ENCODE results near the gene BAG3. TPM values are rescaled to one million over a fixed set of nuclear protein-coding genes. Genes with fewer than 3 reads are reported as not detected.
A peak's percentile ranks its signal among the peaks of the same experiment; 100 is the strongest.

BAG3 gene
- total RNA-seq, 2 donors from 2014 or later, result 52.0 to 52.4 TPM

DNA sequence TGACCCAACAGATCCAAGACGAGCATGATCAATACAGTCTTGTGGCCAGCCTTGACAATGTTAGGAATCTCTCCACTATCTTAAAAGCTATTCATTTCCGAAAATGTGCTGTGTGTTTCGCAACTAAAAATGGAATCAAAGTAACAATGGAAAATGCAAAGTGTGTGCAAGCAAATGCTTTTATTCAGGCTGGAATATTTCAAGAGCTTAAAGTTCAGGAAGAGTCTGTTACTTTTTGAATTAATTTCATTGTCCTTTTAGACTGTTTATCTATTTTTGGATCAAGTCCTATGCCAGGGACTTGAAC, 30.1 kb upstream of the BAG3 start:
- ATAC-seq (no peak), DNase-seq (no peak)
- peaks cover 6% of the 10 kb centered on the region for H3K27me3 Mint-ChIP-seq
- H3K27ac Mint-ChIP-seq, result no peak overlapping the region
- no peaks in the 10 kb centered on the region for H3K9me3 ChIP-seq (ENCODE audit: control insufficient read depth, low read length, poor library complexity, severe bottlenecking)
- H3K4me3 Mint-ChIP-seq, result no peak overlapping the region
- peaks cover 2% of the 10 kb centered on the region for H3K36me3 Mint-ChIP-seq (ENCODE audit: low read depth)
- no peaks in the 10 kb centered on the region for H3K4me1 Mint-ChIP-seq

- Mint-ChIP-seq H3K27ac (no peak overlapping the region), H3K4me1 (peaks cover 2% of the 10 kb centered on the region), H3K27me3 (no peaks in the 10 kb centered on the region), H3K4me3 (no peak overlapping the region), H3K36me3 (ENCODE audit: low read depth) (no peaks in the 10 kb centered on the region)
- ATAC-seq (no peak), DNase-seq (no peak)
- no peaks in the 10 kb centered on the region for H3K9me3 ChIP-seq (ENCODE audit: control insufficient read depth, low read length, poor library complexity, severe bottlenecking)
These were observed 25.5 kb upstream of the BAG3 start for GRCh38 chr10:119625570-119626280.

DNA sequence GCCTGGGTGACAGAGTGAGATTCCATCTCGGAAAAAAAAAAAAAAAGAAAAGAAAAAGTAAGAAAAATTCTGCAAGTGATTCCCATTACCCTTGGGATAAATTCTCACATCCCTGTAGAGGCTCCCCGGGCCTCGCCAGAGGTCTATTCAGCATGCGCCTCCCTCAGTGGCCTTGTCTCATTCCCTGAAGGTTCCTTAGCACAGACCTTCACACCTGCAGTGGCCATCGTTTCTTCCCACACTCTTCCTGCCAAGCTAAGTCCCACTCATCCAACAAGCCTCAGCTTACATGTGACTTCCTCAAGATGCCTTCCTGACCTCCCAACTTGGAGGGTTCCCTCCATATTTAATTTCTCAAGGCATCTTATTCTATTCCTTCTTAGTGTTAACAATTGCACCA, 20.9 kb upstream of the BAG3 start:
- Mint-ChIP-seq H3K27ac (no peak overlapping the region), H3K4me3 (no peak overlapping the region), H3K27me3 (no peaks in the 10 kb centered on the region), H3K36me3 (ENCODE audit: low read depth) (no peaks in the 10 kb centered on the region), H3K4me1 (peaks cover 2% of the 10 kb centered on the region)
- no peaks in the 10 kb centered on the region for H3K9me3 ChIP-seq (ENCODE audit: control insufficient read depth, low read length, poor library complexity, severe bottlenecking)
- ATAC-seq (no peak), DNase-seq (no peak)

GRCh38 chr10:119633538-119634218, 17.5 kb upstream of the BAG3 start:
- ATAC-seq, result no peak
- Mint-ChIP-seq H3K4me3 (no peak overlapping the region), H3K27ac (no peak overlapping the region), H3K4me1 (peaks cover 2% of the 10 kb centered on the region), H3K36me3 (ENCODE audit: low read depth) (no peaks in the 10 kb centered on the region), H3K27me3 (no peaks in the 10 kb centered on the region)
- no peak for DNase-seq
- H3K9me3 ChIP-seq (ENCODE audit: control insufficient read depth, low read length, poor library complexity, severe bottlenecking), result no peaks in the 10 kb centered on the region

- H3K4me3 Mint-ChIP-seq, result no peak overlapping the region
- no peak for ATAC-seq
- no peak overlapping the region for H3K27ac Mint-ChIP-seq
- no peaks in the 10 kb centered on the region for H3K27me3 Mint-ChIP-seq
- peaks cover 2% of the 10 kb centered on the region for H3K4me1 Mint-ChIP-seq
- no peaks in the 10 kb centered on the region for H3K9me3 ChIP-seq (ENCODE audit: control insufficient read depth, low read length, poor library complexity, severe bottlenecking)
- no peak for DNase-seq
- H3K36me3 Mint-ChIP-seq (ENCODE audit: low read depth), result no peaks in the 10 kb centered on the region
These were observed 17.0 kb upstream of the BAG3 start for GRCh38 chr10:119634219-119634544.

DNA sequence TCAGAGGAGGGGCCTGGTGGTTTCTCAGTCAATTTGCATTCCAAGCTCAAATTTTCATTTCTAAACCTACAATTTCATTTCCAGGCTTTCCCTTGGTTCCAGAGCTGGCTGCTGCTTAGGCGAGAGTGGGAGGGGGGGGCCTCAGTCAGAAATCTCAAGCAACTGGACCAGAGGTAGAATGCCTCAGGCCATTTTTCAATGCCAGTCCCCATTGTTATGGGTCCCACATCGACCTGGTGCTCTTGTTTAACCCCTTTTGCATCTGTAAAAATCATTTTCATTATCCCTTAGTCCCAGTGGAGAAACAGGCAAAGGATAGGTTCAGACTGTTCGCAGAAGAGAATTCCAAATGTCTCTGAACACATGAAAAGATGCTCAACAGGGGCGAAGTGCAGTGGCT, 13.5 kb upstream of the BAG3 start:
- Mint-ChIP-seq H3K27me3 (no peaks in the 10 kb centered on the region), H3K4me1 (peaks cover 8% of the 10 kb centered on the region), H3K4me3 (no peak overlapping the region), H3K36me3 (ENCODE audit: low read depth) (no peaks in the 10 kb centered on the region), H3K27ac (no peak overlapping the region)
- H3K9me3 ChIP-seq (ENCODE audit: control insufficient read depth, low read length, poor library complexity, severe bottlenecking), result no peaks in the 10 kb centered on the region
- ATAC-seq (no peak), DNase-seq (no peak)

GRCh38 chr10:119638982-119639381, 12.2 kb upstream of the BAG3 start:
- no peak overlapping the region for H3K4me3 Mint-ChIP-seq
- H3K36me3 Mint-ChIP-seq (ENCODE audit: low read depth), result no peaks in the 10 kb centered on the region
- H3K4me1 Mint-ChIP-seq, result peaks cover 16% of the 10 kb centered on the region
- H3K27me3 Mint-ChIP-seq, result no peaks in the 10 kb centered on the region
- H3K27ac Mint-ChIP-seq, result no peak overlapping the region
- ATAC-seq (no peak), DNase-seq (no peak)
- no peaks in the 10 kb centered on the region for H3K9me3 ChIP-seq (ENCODE audit: control insufficient read depth, low read length, poor library complexity, severe bottlenecking)

DNA sequence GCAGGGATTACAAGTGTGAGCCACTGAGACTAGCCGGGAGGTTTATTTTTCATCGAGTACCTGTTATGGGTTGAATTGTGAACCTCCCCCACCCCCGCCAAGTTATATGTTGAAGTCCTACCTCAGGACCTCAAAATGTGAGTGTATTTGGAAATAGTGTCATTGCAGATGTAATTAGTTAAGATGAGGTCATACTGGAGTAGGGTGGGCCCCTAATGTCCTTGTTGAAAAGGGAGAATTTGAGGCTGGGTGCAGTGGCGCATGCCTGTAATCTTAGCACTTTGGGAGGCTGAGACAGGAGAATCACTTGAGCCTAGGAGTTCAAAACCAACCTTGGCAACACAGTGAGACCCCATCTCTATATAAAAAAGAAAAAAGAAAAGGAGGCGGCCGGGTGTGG, 10.8 kb upstream of the BAG3 start:
- Mint-ChIP-seq H3K27me3 (no peaks in the 10 kb centered on the region), H3K4me1 (peaks cover 16% of the 10 kb centered on the region), H3K4me3 (no peak overlapping the region), H3K36me3 (ENCODE audit: low read depth) (no peaks in the 10 kb centered on the region), H3K27ac (no peak overlapping the region)
- ATAC-seq, result no peak
- DNase-seq, result no peak
- no peaks in the 10 kb centered on the region for H3K9me3 ChIP-seq (ENCODE audit: control insufficient read depth, low read length, poor library complexity, severe bottlenecking)

DNA sequence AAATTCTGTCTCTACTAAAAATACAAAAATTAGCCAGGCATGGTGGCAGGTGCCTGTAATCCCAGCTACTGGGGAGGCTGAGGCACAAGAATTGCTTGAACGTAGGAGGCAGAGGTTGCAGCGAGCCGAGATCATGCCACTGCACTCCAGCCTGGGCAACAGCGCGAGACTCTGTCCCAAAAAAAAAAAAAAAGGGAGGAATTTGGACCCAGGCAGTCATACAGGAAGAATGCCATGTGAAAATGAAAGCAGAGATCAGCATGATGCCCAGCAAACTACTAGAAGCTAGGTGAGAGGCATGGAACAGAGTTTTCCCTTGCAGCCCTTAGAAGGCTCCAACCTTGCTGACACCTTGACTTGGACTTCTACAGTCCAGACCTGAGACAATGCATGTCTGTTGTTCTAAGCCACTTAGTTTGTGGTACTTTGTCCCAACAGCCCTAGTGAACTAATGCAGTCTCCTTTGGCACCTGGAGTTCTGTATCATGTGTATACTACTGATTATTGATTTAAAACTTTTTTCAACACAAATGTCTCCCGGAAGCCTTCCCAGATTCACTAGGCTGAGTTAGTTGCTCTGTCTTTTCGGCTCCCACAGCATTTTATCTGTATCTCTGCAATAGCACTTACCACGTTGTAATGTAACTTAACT, 10.2 kb upstream of the BAG3 start:
- no peak overlapping the region for H3K27ac Mint-ChIP-seq
- H3K4me1 Mint-ChIP-seq, result peaks cover 16% of the 10 kb centered on the region
- H3K27me3 Mint-ChIP-seq, result no peaks in the 10 kb centered on the region
- no peaks in the 10 kb centered on the region for H3K9me3 ChIP-seq (ENCODE audit: control insufficient read depth, low read length, poor library complexity, severe bottlenecking)
- no peak overlapping the region for H3K4me3 Mint-ChIP-seq
- H3K36me3 Mint-ChIP-seq (ENCODE audit: low read depth), result no peaks in the 10 kb centered on the region
- ATAC-seq, result no peak
- DNase-seq, result no peak

- Mint-ChIP-seq H3K27me3 (no peaks in the 10 kb centered on the region), H3K4me1 (peaks cover 16% of the 10 kb centered on the region), H3K36me3 (ENCODE audit: low read depth) (no peaks in the 10 kb centered on the region), H3K27ac (peak overlapping the region; percentile 63), H3K4me3 (peak overlapping the region; percentile 66)
- ATAC-seq (peak; percentile 98), DNase-seq (no peak)
- no peaks in the 10 kb centered on the region for H3K9me3 ChIP-seq (ENCODE audit: control insufficient read depth, low read length, poor library complexity, severe bottlenecking)
These were observed 8.5 kb upstream of the BAG3 start for GRCh38 chr10:119642556-119643111.

DNA sequence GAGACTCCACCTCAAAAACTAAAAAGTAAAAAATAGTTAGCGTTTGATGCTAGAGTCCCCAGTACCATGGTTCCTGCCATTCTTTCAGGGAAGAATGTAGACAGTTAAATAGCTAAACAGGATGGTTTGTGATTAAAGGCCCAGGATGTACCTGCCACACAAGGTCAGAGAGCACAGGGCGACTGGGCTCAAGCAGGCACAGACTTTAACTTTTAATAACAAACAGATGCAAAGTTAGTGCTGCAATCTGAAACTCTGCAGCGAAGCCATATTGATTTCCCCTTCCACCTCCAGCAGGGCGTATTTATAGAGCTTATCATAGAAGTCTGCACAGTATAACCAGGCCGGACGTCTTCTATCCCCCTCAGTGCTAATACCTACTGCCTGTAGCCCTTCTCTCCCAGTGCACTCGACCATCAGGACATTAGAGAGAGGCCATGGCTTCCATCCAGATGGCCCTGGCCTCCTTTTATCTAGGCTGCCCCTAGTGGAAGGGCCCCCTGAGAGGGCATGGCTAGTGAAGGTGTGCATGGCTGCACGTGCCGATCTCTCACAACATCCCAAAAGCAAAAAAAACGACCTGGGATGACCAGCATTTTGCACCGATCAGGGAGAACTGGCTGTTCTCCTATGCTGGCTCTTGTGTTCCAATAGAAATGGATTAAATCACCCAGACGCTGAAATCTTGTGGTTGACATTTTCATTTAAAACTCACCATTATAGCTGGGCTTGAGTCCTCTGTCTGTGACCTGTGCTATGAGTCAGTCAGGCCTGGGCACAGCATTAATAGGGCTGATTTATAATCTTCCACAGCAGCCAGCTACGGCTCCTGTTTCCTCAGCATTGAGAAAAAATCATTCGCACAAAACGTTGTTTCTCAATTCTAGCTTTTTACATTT, 7.6 kb upstream of the BAG3 start:
- H3K36me3 Mint-ChIP-seq (ENCODE audit: low read depth), result no peaks in the 10 kb centered on the region
- H3K9me3 ChIP-seq (ENCODE audit: control insufficient read depth, low read length, poor library complexity, severe bottlenecking), result no peaks in the 10 kb centered on the region
- H3K4me1 Mint-ChIP-seq, result peaks cover 16% of the 10 kb centered on the region
- ATAC-seq (no peak), DNase-seq (no peak)
- H3K27me3 Mint-ChIP-seq, result no peaks in the 10 kb centered on the region
- H3K4me3 Mint-ChIP-seq, result peak overlapping the region; percentile 74
- H3K27ac Mint-ChIP-seq, result peak overlapping the region; percentile 63

DNA sequence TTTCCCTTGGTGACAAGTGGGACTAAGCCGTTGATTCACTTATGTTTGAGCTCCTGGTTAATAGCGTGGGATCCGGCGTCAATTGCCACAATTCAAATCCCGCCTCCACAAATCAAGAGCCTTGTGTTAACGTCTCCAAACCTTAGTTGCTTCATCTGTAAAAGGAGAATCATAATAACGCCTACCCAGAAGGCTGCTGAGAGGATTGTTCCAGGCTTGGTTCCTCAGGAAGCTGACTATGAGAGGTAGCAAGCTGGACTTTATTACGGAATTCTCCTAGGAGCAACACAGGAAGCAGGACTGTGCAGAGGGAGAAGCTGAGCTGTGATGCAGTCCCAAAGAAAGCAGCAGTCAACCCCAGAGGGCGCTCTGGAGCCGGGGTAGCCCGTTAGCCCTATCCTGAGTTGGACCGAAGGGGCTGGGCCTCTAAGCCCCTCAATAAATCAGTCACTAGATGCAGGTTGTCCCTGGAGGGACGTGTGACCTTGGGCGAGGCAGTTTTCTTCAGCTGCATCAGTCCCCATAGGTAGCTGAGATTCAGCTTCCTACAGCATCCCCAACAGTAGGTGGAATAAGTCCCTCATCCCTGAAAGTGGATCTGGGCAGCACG, 6.9 kb upstream of the BAG3 start:
- no peaks in the 10 kb centered on the region for H3K9me3 ChIP-seq (ENCODE audit: control insufficient read depth, low read length, poor library complexity, severe bottlenecking)
- ATAC-seq, result no peak
- no peak for DNase-seq
- Mint-ChIP-seq H3K27me3 (no peaks in the 10 kb centered on the region), H3K4me1 (peaks cover 16% of the 10 kb centered on the region), H3K4me3 (no peak overlapping the region), H3K36me3 (ENCODE audit: low read depth) (no peaks in the 10 kb centered on the region), H3K27ac (no peak overlapping the region)

DNA sequence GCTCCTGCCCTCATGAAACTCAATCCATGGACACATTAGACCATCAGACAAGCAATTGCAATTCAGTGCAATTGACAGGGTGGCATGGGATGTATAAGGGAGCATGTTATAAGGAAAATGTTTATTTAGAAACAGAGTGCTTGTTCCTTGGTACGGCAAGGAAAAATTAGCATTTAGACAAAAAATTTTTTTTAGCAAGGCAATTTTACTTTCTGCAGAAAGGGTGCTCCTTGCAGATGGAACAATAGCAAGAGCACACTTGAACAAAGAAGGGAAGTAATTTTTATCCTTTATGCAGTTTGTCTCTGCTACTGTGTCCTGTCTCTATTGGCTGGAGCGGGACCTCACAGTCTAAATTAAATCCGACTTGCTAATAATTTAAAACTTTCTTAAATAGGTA, 6.2 kb upstream of the BAG3 start:
- H3K27ac Mint-ChIP-seq, result no peak overlapping the region

More for the DNA sequence above, 6.2 kb upstream of the BAG3 start:
- DNase-seq (no peak), ATAC-seq (no peak)
- H3K36me3 Mint-ChIP-seq (ENCODE audit: low read depth), result no peaks in the 10 kb centered on the region
- H3K9me3 ChIP-seq (ENCODE audit: control insufficient read depth, low read length, poor library complexity, severe bottlenecking), result no peaks in the 10 kb centered on the region
- H3K4me1 Mint-ChIP-seq, result peaks cover 15% of the 10 kb centered on the region
- no peak overlapping the region for H3K4me3 Mint-ChIP-seq
- H3K27me3 Mint-ChIP-seq, result no peaks in the 10 kb centered on the region
